ENCODE measurements around the gene FRMD5. TPM values are rescaled to one million over a fixed set of nuclear protein-coding genes. Genes with fewer than 3 reads are reported as not detected.

FRMD5 gene
- polyA plus RNA-seq, 3 donors: not detected

DNA sequence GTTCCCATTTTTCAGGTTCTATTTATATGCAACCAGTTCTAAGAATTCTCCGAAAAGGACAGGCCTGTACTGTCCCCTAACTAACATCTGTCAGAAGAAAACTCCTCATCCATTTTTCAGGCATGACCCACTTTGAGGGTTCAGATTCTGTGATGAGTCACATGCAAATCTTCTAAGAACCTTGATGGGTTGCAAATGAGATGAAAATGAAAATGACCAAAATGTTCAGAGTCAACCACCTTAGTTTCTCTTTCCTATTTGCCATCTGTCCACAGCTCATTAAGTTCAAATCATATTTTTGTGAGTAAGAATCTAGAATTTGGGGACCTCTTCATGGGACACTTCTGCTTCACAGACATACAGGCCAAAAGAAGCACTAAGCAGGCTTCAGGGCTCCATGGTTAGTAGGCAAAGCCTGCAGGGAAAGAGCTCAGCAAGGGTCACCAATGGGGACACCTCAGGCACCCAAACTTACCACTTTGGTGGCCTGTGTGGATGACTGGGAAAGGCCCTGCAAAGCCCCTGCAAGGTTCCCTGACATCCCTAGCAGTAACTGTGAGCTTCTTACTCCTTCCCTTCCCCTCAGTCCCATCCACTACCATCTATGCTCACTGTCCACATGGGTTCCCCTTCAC lies 246.3 kb downstream of the FRMD5 start:
- peaks cover 2 to 10% (median 2%) of the 10 kb centered on the region in 3 donors for H3K27me3 Mint-ChIP-seq (ENCODE audit: low read depth in 3 of 3)
- no peaks in the 10 kb centered on the region for H3K4me1 ChIP-seq (ENCODE audit: control insufficient read depth in 1 of 2, insufficient read depth in 2 of 2, low read length in 2 of 2)
- H3K27me3 ChIP-seq (ENCODE audit: control insufficient read depth in 2 of 2, insufficient read depth in 2 of 2, low read length in 2 of 2): no peaks in the 10 kb centered on the region
- H3K27ac ChIP-seq (ENCODE audit: low read depth in 1 of 2, low read length in 2 of 2): no peak overlapping the region
- WGBS (ENCODE audit: insufficient coverage): no CpG with 5 or more reads among the region's 1 CpG
- no peak overlapping the region for H3K27ac Mint-ChIP-seq
- TF ChIP-seq, protein P1, sequence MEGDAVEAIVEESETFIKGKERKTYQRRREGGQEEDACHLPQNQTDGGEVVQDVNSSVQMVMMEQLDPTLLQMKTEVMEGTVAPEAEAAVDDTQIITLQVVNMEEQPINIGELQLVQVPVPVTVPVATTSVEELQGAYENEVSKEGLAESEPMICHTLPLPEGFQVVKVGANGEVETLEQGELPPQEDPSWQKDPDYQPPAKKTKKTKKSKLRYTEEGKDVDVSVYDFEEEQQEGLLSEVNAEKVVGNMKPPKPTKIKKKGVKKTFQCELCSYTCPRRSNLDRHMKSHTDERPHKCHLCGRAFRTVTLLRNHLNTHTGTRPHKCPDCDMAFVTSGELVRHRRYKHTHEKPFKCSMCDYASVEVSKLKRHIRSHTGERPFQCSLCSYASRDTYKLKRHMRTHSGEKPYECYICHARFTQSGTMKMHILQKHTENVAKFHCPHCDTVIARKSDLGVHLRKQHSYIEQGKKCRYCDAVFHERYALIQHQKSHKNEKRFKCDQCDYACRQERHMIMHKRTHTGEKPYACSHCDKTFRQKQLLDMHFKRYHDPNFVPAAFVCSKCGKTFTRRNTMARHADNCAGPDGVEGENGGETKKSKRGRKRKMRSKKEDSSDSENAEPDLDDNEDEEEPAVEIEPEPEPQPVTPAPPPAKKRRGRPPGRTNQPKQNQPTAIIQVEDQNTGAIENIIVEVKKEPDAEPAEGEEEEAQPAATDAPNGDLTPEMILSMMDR (IDR thresholded peaks at IDR 0.05): no peak
- no peak overlapping the region for H3K4me2 ChIP-seq (replicated peaks; ENCODE audit: extremely low read depth, low read length, poor library complexity, severe bottlenecking)
- H3K9me3 Mint-ChIP-seq: peaks cover 0 to 5% (median 0%) of the 10 kb centered on the region in 7 donors
- H3K9ac ChIP-seq (ENCODE audit: insufficient read depth, low read length, poor library complexity, severe bottlenecking): no peak overlapping the region
- H2AFZ ChIP-seq (ENCODE audit: insufficient read depth, low read depth, low read length, poor library complexity, severe bottlenecking): no peak overlapping the region
- H3K4me3 ChIP-seq (replicated peaks in 1 of 3; ENCODE audit: low read depth in 2 of 3, low read length in 3 of 3): no peak overlapping the region
- no peaks in the 10 kb centered on the region for H3K9me3 ChIP-seq (replicated peaks in 1 of 2; ENCODE audit: control insufficient read depth in 1 of 2, insufficient read depth in 1 of 2, low read length in 2 of 2)
- H3K79me2 ChIP-seq (ENCODE audit: insufficient read depth, low read length): no peaks in the 10 kb centered on the region
- no peak overlapping the region for H3K4me3 Mint-ChIP-seq
- no peaks in the 10 kb centered on the region for H3K36me3 Mint-ChIP-seq
- no peaks in the 10 kb centered on the region for H3K4me1 Mint-ChIP-seq
- no peaks in the 10 kb centered on the region for H4K20me1 ChIP-seq (ENCODE audit: insufficient read depth, low read length)
- no peak for DNase-seq
- H3K36me3 ChIP-seq (replicated peaks in 1 of 2; ENCODE audit: control insufficient read depth in 1 of 2, insufficient read depth in 2 of 2, low read length in 2 of 2): no peaks in the 10 kb centered on the region
- intact Hi-C loops (cut with micrococcal nuclease): no loop called here

GRCh38 chr15:43943511-43943910 lies 251.6 kb downstream of the FRMD5 start:
- Mint-ChIP-seq H3K36me3 (no peaks in the 10 kb centered on the region), H3K9me3 (peaks cover 0 to 5% (median 0%) of the 10 kb centered on the region in 7 donors), H3K4me1 (no peaks in the 10 kb centered on the region), H3K27ac (no peak overlapping the region), H3K27me3 (ENCODE audit: low read depth in 3 of 3) (peaks cover 3 to 6% (median 6%) of the 10 kb centered on the region in 3 donors), H3K4me3 (no peak overlapping the region)
- Histone ChIP-seq H3K36me3 (replicated peaks in 1 of 2; ENCODE audit: control insufficient read depth in 1 of 2, insufficient read depth in 2 of 2, low read length in 2 of 2) (no peaks in the 10 kb centered on the region), H3K4me2 (replicated peaks; ENCODE audit: extremely low read depth, low read length, poor library complexity, severe bottlenecking) (no peak overlapping the region), H3K27ac (ENCODE audit: low read depth in 1 of 2, low read length in 2 of 2) (no peak overlapping the region), H3K9me3 (replicated peaks in 1 of 2; ENCODE audit: control insufficient read depth in 1 of 2, insufficient read depth in 1 of 2, low read length in 2 of 2) (no peaks in the 10 kb centered on the region), H3K9ac (ENCODE audit: insufficient read depth, low read length, poor library complexity, severe bottlenecking) (no peak overlapping the region), H3K27me3 (ENCODE audit: control insufficient read depth in 2 of 2, insufficient read depth in 2 of 2, low read length in 2 of 2) (peaks cover 0 to 3% of the 10 kb centered on the region in 2 donors), H3K4me1 (ENCODE audit: control insufficient read depth in 1 of 2, insufficient read depth in 2 of 2, low read length in 2 of 2) (no peaks in the 10 kb centered on the region), H4K20me1 (ENCODE audit: insufficient read depth, low read length) (no peaks in the 10 kb centered on the region), H2AFZ (ENCODE audit: insufficient read depth, low read depth, low read length, poor library complexity, severe bottlenecking) (no peak overlapping the region), H3K4me3 (replicated peaks in 1 of 3; ENCODE audit: low read depth in 2 of 3, low read length in 3 of 3) (no peak overlapping the region), H3K79me2 (ENCODE audit: insufficient read depth, low read length) (no peaks in the 10 kb centered on the region)
- TF ChIP-seq, protein P1 (IDR thresholded peaks at IDR 0.05): no peak
- no peak for DNase-seq
- intact Hi-C loops (cut with micrococcal nuclease): no loop called here
